A673 (cell line): Measurements from ENCODE around the gene CAPN11. TPM values are rescaled to one million over a fixed set of nuclear protein-coding genes. Genes with fewer than 3 reads are reported as not detected.

Source experiments
- BruUV-seq: library from RNA; stranded (reverse); fragments of 400-500 nt; replicated peaks from 2 replicates; lab custom pipeline; 2021; lab: Mats Ljungman, UMichigan
- CTCF ChIA-PET: fragments of 300-600 bp; sonication (Branson Sonifier 250); formaldehyde crosslinking; loops from one replicate; lab custom pipeline; 2022; ENCODE audit warnings: antibody characterized with exemption; lab: Charles Lee
- POLR2A ChIA-PET: fragments of 300-600 bp; sonication (Branson Sonifier 250); formaldehyde crosslinking; loops from one replicate; lab custom pipeline; 2022; ENCODE audit warnings: antibody characterized with exemption; ENCODE audit not compliant: low non-redundant PET; lab: Charles Lee
- DNase-seq: peaks from one replicate; pipeline ENCODE4 v3.0.0-alpha.2; 2015; ENCODE audit warnings: low spot score
- H3K27ac ChIP-seq: fragments of 200-600 bp; sonication (generic); 2 replicates; pipeline ENCODE4 v1.5.1; 2016; ENCODE audit warnings: mixed run types, low read depth, mild to moderate bottlenecking, mixed read lengths, antibody characterized with exemption, low read length; ENCODE audit not compliant: poor library complexity, severe bottlenecking
- H3K27me3 ChIP-seq: fragments of 200-600 bp; sonication (generic); replicated peaks from 2 replicates; pipeline ENCODE4 v1.6.1; 2017; ENCODE audit warnings: mixed run types, low read depth, mild to moderate bottlenecking, mixed read lengths, antibody characterized with exemption, low read length; ENCODE audit not compliant: insufficient read depth, poor library complexity
- H3K36me3 ChIP-seq: fragments of 200-600 bp; sonication (generic); 2 replicates; pipeline ENCODE4 v1.6.1; 2016; ENCODE audit warnings: mixed run types, mild to moderate bottlenecking, mixed read lengths, antibody characterized with exemption, low read length; ENCODE audit not compliant: insufficient read depth, poor library complexity, severe bottlenecking
- H3K4me1 ChIP-seq: fragments of 200-600 bp; sonication (generic); 2 replicates; pipeline ENCODE4 v1.6.1; 2017; ENCODE audit warnings: mixed run types, mild to moderate bottlenecking, mixed read lengths, antibody characterized with exemption, low read length; ENCODE audit not compliant: insufficient read depth, poor library complexity, severe bottlenecking
- H3K4me3 ChIP-seq: fragments of 200-600 bp; sonication (generic); 2 replicates; pipeline ENCODE4 v1.5.1; 2016; ENCODE audit warnings: low read depth, mixed run types, mild to moderate bottlenecking, mixed read lengths, low read length; ENCODE audit not compliant: poor library complexity, severe bottlenecking
- H3K9me3 ChIP-seq: fragments of 200-600 bp; sonication (generic); 2 replicates; pipeline ENCODE4 v1.6.1; 2016; ENCODE audit warnings: mixed run types, low read depth, mild to moderate bottlenecking, mixed read lengths, antibody characterized with exemption, low read length; ENCODE audit not compliant: poor library complexity, severe bottlenecking
- CTCF ChIP-seq: fragments of 300-800, 200-600 bp; sonication (generic); conservative IDR thresholded peaks from 2 replicates; pipeline ENCODE4 v1.5.1; 2017; ENCODE audit warnings: low read depth, mild to moderate bottlenecking, antibody characterized with exemption, low read length, moderate library complexity, mixed read lengths
- EZH2 ChIP-seq: fragments of 200-600 bp; sonication (generic); IDR thresholded peaks from 2 replicates; pipeline ENCODE4 v1.6.1; 2017; ENCODE audit warnings: borderline replicate concordance, low read depth, mild to moderate bottlenecking, mixed read lengths, antibody characterized with exemption, low read length; ENCODE audit not compliant: poor library complexity, severe bottlenecking
- intact Hi-C: fragments of 100-400 bp; cut with micrococcal nuclease; formaldehyde crosslinking; loops from one replicate; pipeline ENCODE4 v1.10.0; 2022; ENCODE audit not compliant: unreplicated experiment
- total RNA-seq: library from RNA; stranded (reverse); gene quantifications from 2 replicates; pipeline ENCODE4 v1.2.3, GENCODE V29; 2021

Gene CAPN11
- total RNA-seq, 1 experiment from 2014 or later = not detected

DNA sequence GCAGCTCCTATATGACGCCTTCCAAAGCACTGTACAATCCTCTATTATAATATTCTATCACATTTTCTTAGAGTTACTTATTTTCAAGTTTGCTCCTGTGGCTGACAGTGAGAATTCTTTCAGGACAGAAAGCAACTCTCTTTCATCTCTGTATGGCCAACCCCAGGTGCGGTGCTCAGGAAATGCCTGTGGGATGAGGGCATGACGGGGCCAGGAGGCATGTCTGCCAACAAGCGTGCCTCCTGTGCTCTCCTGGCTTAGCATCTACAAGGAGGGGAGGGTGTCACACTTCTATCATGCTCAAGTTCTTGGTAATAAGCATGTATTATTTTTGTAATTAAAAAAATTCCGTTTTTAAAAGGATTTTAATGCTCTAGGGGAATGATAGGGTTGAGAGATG is 42.8 kb upstream of the CAPN11 start:
- DNase-seq = no peak
- no TSS peak for BruUV-seq
- TF ChIP-seq EZH2 = no peak
- no peak for TF ChIP-seq CTCF
- Histone ChIP-seq H3K4me1 (peaks cover 7% of the 10 kb centered on the region), H3K4me3 (no peak overlapping the region), H3K36me3 (peaks cover 48% of the 10 kb centered on the region), H3K9me3 (no peaks in the 10 kb centered on the region), H3K27ac (no peak overlapping the region), H3K27me3 (no peaks in the 10 kb centered on the region)
- CTCF ChIA-PET = no interaction called here
- POLR2A ChIA-PET = no interaction called here
- intact Hi-C loops = no loop called here

GRCh38 chr6:44116641-44117382 is 41.8 kb upstream of the CAPN11 start:
- Histone ChIP-seq H3K36me3 (peaks cover 40% of the 10 kb centered on the region), H3K4me1 (peaks cover 15% of the 10 kb centered on the region), H3K9me3 (no peaks in the 10 kb centered on the region), H3K4me3 (no peak overlapping the region), H3K27me3 (no peaks in the 10 kb centered on the region), H3K27ac (peak overlapping the region; percentile 41)
- CTCF ChIA-PET = interaction anchor here (0.7 kb wide), 1 partner anchor 8 kb away, joined by 8 read pairs; no protein-coding TSS in a partner anchor
- no TSS peak for BruUV-seq
- POLR2A ChIA-PET = no interaction called here
- intact Hi-C loops = no loop called here
- TF ChIP-seq CTCF (no peak), EZH2 (no peak)
- no peak for DNase-seq

- ChIA-PET CTCF (interaction anchor here (0.7 kb wide), 1 partner anchor 9 kb away, joined by 8 read pairs; no protein-coding TSS in a partner anchor), POLR2A (interaction anchor here (0.5 to 0.7 kb wide), 2 partner anchors 130 to 477 kb away, joined by 3 read pairs; partner anchors contain the start of gene HSP90AB1)
- Histone ChIP-seq H3K4me1 (peaks cover 21% of the 10 kb centered on the region), H3K27me3 (no peaks in the 10 kb centered on the region), H3K27ac (peak overlapping the region; percentile 41), H3K36me3 (peaks cover 32% of the 10 kb centered on the region), H3K9me3 (no peaks in the 10 kb centered on the region), H3K4me3 (no peak overlapping the region)
- TF ChIP-seq CTCF = no peak
- TF ChIP-seq EZH2 = no peak
- intact Hi-C loops = no loop called here
- BruUV-seq = no TSS peak
- no peak for DNase-seq
Measured at GRCh38 chr6:44117397-44118128, 41.1 kb upstream of the CAPN11 start.
